Motor neuron (in vitro differentiated cells): Measurements from ENCODE around the gene U2SURP. TPM values are rescaled to one million over a fixed set of nuclear protein-coding genes. Genes with fewer than 3 reads are reported as not detected.
A peak's percentile ranks its signal among the peaks of the same experiment; 100 is the strongest.

Experiments used
- ATAC-seq, 8 experiments: fragments of 200-7000 bp; cut with Tn5 transposase; replicated peaks in 6 of 8; 2 replicates each; pipeline ENCODE4 v1.8.0; 2021; ENCODE audit warnings: mild to moderate bottlenecking in 8 of 8, moderate library complexity in 8 of 8
- H3K27ac ChIP-seq, 2 donors: fragments of 250-450 bp; sonication (Bioruptor Pico); 2 replicates each; pipeline ENCODE4 v1.9.0; 2021; ENCODE audit warnings: antibody characterized with exemption in 2 of 2, mild to moderate bottlenecking in 2 of 2, moderate library complexity in 1 of 2
- H3K4me1 ChIP-seq, 2 donors: fragments of 250-450 bp; sonication (Bioruptor Pico); replicated peaks in 1 of 2; 2 replicates each; pipeline ENCODE4 v1.6.1; 2021; ENCODE audit warnings: antibody characterized with exemption in 2 of 2, mild to moderate bottlenecking in 2 of 2, moderate library complexity in 1 of 2
- H3K4me3 ChIP-seq, 5 donors: fragments of 250-450 bp; sonication (Bioruptor Pico); 2 replicates each; pipeline ENCODE4 v1.9.0; 2021; ENCODE audit warnings: antibody characterized with exemption in 5 of 5, mild to moderate bottlenecking in 5 of 5, moderate library complexity in 4 of 5
- WGBS, 10 experiments: fragments of 450-650 bp; shearing (Covaris generic); methylation state at CpG; one replicate each; pipeline ENCODE4 v1.0.0; 2022; 5-methylcytosine and 5-hydroxymethylcytosine counted together
- in situ Hi-C, 9 experiments: fragments of 400-800 bp; cut with MboI; loops; one replicate each; pipeline ENCODE4 v1.15.0; 2021; ENCODE audit warnings: low sequenced_read_pairs in 9 of 9, low pct_unique_long_range_greater_than_20kb in 2 of 9; ENCODE audit not compliant: unreplicated experiment in 9 of 9
- total RNA-seq, 8 experiments: library from RNA; unstranded; fragments of 300-600 nt; gene quantifications; 2 replicates each; pipeline versions ENCODE4 v1.2.3 to v1.2.4, GENCODE V29; 2022

U2SURP gene
- total RNA-seq, 8 experiments from 2014 or later: 57.0 to 176 (median 81.6) TPM

DNA sequence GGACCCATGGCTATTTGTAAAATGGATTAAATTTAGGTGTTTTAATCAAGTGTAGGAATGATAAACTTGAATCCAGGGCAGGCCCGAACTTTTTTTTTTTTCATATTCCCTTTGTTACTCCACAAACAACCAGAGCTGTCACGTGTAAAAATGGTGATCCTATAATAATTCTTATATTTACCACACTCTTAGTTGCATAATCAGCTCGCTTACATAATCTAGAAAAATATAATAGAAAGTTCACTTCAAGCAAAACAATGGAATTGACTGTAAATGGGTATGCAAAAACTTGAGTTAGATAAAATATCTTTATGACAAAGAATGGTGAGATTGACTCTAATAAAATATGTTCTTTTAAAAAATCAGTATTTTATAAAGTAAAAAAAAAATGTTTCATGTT is 35.8 kb upstream of the U2SURP start:
- Histone ChIP-seq H3K27ac (no peak overlapping the region), H3K4me1 (peaks cover 2 to 4% of the 10 kb centered on the region in 2 donors), H3K4me3 (no peak overlapping the region)
- in situ Hi-C loops: no loop called here
- ATAC-seq: no peak
- whole genome bisulfite sequencing, 10 experiments: 50 to 100% (median 91%) methylated on average over 1 to 3 of the region's 3 CpGs

DNA sequence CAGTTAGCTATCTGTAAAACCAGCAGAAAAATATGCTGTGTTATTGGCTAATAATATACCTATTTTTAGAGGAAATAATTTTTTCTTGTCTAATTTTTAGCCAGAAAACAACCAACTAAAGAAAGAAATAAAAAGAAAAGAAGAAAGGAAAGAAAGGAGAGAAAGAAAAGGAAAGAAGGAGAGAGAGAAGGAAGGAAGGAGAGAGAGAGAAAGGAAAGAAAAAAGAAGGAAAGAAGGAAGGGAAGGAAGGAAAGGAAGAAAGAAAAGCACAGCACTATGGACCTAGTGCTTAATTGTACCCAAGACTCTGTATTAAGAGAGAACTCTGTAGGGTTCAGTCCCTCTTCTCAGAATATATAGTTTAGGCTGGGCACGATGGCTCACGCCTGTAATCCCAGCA is 34.6 kb upstream of the U2SURP start:
- in situ Hi-C loops: no loop called here
- ATAC-seq: no peak
- Histone ChIP-seq H3K4me3 (no peak overlapping the region), H3K4me1 (peaks cover 2 to 4% of the 10 kb centered on the region in 2 donors), H3K27ac (no peak overlapping the region)
- 26 to 100% (median 89%) methylated on average over 1 to 2 of the region's 2 CpGs; no CpG with 5 or more reads in 3 of the 10 experiments for WGBS, 10 experiments

DNA sequence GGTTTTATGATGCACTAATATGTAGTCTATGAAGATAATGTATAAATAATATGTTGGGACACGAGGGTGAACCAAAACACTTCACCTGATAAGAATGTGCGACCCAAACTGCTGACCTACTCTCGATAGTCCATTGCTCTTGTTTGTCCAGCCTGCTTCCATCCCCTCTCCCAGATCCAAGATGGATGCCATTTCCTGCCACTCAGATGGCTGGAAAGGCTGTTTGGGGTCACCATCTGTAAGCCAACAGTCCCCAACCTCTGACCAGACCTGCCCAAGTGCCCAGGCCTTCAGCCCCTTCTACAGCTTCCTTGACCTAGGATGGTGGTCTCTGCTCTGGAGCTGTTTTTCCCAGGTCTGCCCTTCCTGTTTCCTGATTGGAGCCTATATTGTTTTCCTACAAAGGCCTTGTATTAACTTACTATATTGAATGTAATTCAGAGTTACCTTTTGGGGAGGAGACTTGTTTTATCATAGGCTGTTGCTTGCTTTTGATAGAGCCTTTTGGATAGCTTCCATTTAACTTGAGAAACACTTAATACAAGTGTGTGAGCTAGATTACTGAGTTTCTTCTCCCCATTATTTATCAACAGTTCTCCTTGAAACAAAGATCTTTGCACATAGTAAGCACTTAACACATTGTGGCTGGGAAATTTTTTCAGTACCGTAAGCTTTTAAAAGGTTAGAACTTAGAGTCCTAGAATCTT is 32.9 kb upstream of the U2SURP start:
- no peak for ATAC-seq
- 65 to 93% (median 86%) methylated on average over 1 to 4 of the region's 4 CpGs; no CpG with 5 or more reads in 1 of the 10 experiments for WGBS, 10 experiments
- H3K27ac ChIP-seq: no peak overlapping the region
- in situ Hi-C loops: no loop called here
- H3K4me1 ChIP-seq: peaks cover 2 to 4% of the 10 kb centered on the region in 2 donors
- H3K4me3 ChIP-seq: no peak overlapping the region

DNA sequence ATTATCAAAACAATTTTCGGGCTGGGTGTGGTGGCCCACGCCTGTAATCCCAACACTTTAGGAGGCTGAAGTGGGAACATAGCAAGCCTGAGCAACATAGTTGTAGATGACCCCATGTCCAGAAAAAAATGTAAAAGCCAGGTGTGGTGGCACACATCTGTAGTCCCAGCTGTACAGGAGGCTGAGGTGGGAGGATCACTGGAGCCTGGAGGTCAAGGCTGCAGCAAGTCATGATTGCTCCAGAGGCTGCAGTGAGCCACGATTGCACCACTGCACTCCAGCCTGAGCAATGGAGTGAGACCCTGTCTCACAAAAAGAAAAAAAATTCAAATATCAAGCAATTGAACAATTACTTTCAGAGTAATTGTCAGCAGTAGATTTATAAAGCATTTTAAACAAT is 29.9 kb upstream of the U2SURP start:
- no peaks in the 10 kb centered on the region for H3K4me1 ChIP-seq
- no peak overlapping the region for H3K4me3 ChIP-seq
- in situ Hi-C loops: no loop called here
- H3K27ac ChIP-seq: no peak overlapping the region
- ATAC-seq: no peak
- WGBS, 10 experiments: 43 to 100% (median 77%) methylated on average over 1 to 3 of the region's 3 CpGs; no CpG with 5 or more reads in 4 of the 10 experiments

DNA sequence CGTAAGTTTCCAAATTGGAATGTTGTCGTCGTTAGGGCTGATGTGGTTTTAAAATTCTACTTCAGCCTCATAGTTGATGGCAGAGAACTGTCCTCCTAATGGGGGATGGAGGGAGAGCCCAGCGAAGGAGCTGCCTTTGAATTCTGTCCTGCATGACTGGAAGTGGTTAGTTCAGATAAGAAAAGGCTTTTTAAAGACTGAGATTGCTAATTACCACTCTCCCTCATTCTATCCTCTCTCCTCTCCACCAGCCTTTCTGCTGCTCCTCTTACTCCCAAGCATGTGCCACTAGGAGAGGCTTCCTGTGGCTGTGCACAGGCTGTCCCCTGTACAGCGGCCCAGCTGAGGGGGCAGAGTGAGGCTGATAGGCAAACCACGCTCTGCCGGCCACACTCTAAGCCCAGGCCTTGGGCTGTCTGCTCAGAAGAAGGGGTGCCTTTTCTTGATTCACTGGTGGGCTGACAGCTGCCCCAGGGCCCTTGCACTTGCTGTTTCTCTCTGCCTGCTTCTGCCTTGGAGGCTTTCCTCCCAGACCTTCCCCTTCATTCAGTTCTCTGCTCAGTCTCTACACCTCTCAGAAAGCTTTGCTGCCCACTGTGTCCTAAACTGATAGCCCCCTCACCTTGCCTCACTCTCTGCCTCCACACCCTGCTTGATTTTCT is 29.1 kb upstream of the U2SURP start:
- H3K4me3 ChIP-seq: no peak overlapping the region
- H3K4me1 ChIP-seq: no peaks in the 10 kb centered on the region
- in situ Hi-C loops: no loop called here
- ATAC-seq: no peak
- 67 to 94% (median 78%) methylated on average over 1 to 6 of the region's 7 CpGs; no CpG with 5 or more reads in 1 of the 10 experiments for WGBS, 10 experiments
- H3K27ac ChIP-seq: no peak overlapping the region

DNA sequence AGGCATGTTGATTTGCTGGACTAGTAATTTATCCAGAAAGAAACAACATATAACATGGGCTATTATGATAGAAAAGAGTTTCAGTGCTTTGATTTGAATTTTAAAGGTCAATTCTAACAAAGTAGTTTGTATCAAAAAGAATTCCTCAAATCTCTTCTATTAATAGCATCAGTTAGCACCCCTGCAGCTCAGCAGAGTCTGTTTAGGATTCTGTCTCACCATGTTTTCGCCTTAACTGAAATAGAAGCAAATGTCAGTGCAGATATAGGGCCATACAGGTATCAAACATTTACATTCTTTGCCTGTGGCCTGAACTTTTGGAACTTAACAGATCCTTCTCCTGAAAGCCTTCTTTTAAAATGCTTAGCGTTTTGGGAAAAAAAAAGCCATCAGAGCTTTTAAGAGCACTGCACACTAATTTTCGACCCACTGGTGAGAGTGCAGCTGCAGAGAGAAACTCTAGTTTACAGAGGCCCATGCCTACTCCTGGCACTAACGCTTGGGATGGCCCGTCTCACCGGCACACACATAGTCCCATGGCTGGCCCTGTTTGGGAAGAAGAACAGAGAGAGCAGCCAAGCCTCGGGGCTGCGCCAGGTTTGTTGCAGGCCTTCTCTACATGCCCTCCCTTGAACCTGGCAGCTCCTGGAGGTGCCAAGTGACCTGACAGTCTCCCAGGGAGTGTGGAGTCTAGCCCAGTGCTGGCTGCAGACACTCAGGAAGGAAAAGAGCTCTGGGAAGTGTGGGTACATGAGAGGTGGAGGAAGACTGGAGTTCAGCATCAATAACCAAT is 28.0 kb upstream of the U2SURP start:
- ATAC-seq: no peak
- in situ Hi-C loops: no loop called here
- WGBS, 10 experiments: 38 to 100% (median 76%) methylated on average over 2 to 8 of the region's 8 CpGs; no CpG with 5 or more reads in 2 of the 10 experiments

DNA sequence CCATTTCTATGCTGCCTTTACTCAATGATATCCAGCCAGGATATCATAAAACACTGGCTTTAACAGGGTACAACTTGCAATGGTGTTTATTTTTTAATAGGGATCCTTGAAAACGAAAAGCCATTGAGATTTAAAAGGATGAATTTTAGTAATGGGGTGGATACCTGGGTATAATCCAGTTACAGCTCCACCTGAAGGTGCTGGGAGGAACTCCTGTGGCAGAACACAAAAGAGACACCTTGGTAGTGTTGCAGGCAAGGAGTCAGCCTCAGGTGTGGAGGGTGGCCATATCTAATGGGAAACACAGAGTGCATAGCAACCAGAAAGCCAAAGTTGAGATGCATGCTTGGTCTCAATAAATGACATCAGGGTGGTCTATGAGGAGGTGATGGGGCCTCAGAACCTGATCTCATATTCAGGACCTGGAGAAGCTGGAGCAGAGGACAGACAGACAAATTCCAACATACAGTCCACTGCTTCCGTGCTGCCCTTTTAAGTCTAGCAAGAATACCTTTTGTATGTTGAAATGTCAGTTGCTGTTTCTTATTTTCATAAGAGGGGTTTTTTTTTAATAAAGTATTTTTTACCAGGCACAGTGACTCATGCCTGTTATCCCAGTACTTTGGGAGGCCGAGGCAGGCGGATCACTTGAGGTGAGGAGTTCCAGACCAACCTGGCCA is 25.9 kb upstream of the U2SURP start:
- H3K4me1 ChIP-seq: no peaks in the 10 kb centered on the region
- ATAC-seq: no peak
- 80 to 100% (median 92%) methylated on average over 1 to 4 of the region's 4 CpGs; no CpG with 5 or more reads in 2 of the 10 experiments for WGBS, 10 experiments
- no peak overlapping the region for H3K4me3 ChIP-seq
- in situ Hi-C loops: loop anchor here in 6 of 9 experiments (25.0 kb wide), 2 partner anchors 138 to 388 kb away; partner anchors contain the start of genes ATR (in 6 of the 6) and PLS1 (in 6 of the 6)
- no peak overlapping the region for H3K27ac ChIP-seq

More for the DNA sequence above, 28.0 kb upstream of the U2SURP start:
- Histone ChIP-seq H3K4me3 (no peak overlapping the region), H3K27ac (no peak overlapping the region), H3K4me1 (no peaks in the 10 kb centered on the region)

DNA sequence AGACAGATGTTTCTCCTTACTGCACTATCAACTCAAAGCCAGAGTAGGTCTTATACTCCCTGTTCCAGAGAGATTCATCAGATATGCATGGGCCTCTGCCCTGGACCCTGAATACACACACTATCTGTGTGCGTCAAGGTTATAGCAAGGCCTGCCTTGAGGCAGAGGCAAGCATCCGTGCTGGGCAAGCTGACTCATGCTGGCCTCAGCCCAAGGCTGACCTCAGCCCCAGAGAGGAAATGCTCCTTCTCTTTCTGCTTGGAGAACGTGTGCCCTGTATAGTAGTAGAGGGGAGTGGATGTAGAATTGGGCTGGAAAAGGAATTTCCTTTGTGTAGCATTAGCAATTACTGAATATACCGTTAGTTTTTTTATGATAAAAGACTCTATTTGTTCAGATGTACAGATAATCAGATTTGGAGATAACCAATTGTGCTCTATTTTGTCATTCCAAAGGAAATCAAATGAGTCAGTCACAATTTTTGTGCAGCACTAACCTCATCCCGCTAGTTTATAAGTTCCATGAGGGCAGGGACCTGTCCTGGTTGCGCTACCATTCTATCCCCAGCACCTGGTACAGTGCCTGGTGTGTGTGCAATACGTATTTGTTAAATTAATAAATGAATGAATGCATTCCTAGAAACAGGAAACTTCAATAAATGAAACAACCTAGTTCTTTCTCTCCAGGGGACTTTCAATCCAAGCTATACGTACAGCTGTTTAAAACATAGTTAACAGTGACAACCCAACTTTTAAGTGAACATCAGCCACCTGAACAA is 24.6 kb upstream of the U2SURP start:
- Histone ChIP-seq H3K4me3 (no peak overlapping the region), H3K27ac (no peak overlapping the region), H3K4me1 (no peaks in the 10 kb centered on the region)
- peak; percentile 78 to 100 (median 98) for ATAC-seq
- in situ Hi-C loops: loop anchor here in 6 of 9 experiments (25.0 kb wide), 2 partner anchors 140 to 390 kb away; partner anchors contain the start of genes ATR (in 6 of the 6) and PLS1 (in 6 of the 6)
- WGBS, 10 experiments: 20 to 93% (median 55%) methylated on average over 2 to 8 of the region's 8 CpGs

DNA sequence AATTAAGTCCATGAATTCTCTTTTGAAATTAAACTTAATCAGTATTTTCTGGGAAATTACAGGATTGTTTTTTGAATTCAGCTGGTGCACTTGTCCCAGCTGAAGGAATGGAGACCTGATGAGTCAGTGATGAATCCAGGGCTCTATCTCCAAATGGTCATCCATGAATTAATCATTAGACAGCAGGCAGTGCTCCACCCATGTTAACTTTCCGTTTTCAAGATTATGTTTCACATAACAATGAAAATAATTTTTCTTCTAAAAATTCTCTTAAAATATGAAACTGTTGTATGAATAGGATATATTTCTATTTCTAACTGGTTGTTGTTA is 24.0 kb upstream of the U2SURP start:
- H3K4me3 ChIP-seq: no peak overlapping the region
- in situ Hi-C loops: loop anchor here in 6 of 9 experiments (25.0 kb wide), 2 partner anchors 140 to 390 kb away; partner anchors contain the start of genes ATR (in 6 of the 6) and PLS1 (in 6 of the 6)
- 0 to 100% (median 15%) methylated on average over 1 of the region's 1 CpG; no CpG with 5 or more reads in 3 of the 10 experiments for WGBS, 10 experiments
- no peaks in the 10 kb centered on the region for H3K4me1 ChIP-seq
- ATAC-seq: peak in 2 of 8 experiments; percentile 36 to 41
- H3K27ac ChIP-seq: no peak overlapping the region

DNA sequence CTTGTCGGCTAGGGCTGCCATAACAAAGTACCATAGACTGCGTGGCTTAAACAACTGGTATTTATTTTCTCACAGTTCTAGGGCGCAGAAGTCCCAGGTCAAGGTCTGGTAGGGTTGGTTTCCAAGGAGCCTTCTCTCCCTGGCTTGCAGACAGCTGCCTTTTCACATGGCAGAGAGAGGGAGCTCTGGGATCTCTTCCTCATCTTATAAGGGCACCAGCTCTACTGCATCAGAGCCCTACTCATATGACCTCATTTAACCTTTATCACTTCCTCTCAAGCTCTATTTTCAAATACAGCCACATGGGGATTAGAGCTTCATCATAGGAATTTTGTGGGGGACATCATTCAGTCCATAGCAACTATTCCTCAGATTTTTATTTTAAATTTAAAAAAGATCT is 20.3 kb upstream of the U2SURP start:
- Histone ChIP-seq H3K4me1 (no peaks in the 10 kb centered on the region), H3K27ac (no peak overlapping the region), H3K4me3 (no peak overlapping the region)
- in situ Hi-C loops: loop anchor here in 6 of 9 experiments (10.0 to 25.0 kb wide), 3 partner anchors 144 to 394 kb away; partner anchors contain the start of genes ATR (in 6 of the 6) and PLS1 (in 6 of the 6)
- WGBS, 10 experiments: 55 to 100% (median 86%) methylated on average over 1 to 3 of the region's 3 CpGs; no CpG with 5 or more reads in 2 of the 10 experiments
- ATAC-seq: no peak

DNA sequence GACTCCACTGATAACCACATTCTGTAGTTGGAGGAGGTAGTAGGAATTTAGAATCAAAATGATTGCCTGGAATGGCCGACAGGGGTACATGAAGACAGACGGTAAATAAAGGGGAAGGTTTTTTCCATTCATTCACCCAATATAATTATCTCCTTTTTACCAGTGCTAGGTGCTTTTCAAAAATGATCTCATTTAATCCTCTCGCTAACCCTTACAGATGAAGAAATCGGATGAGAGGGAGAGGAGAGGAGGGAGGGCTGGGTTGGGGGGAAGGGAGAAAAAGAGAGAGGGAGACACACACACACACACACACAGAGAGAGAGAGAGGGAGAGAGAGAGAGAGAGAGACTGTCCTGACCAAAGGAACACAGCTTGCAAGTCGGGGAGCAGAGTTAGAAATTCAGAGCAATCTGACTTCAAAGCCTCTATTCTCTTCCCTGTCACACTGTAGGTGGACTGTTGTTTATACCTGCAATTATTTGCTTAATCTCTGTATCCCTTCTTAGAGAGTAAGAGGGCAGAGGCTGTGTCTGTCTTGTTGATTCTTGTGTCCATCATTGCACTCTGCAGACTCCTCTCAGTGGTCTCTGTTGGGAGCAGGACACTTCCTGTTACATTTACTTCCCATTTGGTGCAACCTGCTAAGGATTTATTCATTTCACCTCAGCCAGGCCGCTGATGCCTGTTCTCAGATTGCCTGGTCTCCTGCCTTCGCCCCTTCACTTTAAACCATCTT is 19.2 kb upstream of the U2SURP start:
- Histone ChIP-seq H3K27ac (no peak overlapping the region), H3K4me1 (no peaks in the 10 kb centered on the region), H3K4me3 (no peak overlapping the region)
- in situ Hi-C loops: loop anchor here in 6 of 9 experiments (10.0 to 25.0 kb wide), 3 partner anchors 145 to 395 kb away; partner anchors contain the start of genes ATR (in 6 of the 6) and PLS1 (in 6 of the 6)
- 39 to 100% (median 61%) methylated on average over 1 to 7 of the region's 7 CpGs for WGBS, 10 experiments
- ATAC-seq: no peak
